SU-DHL-6 (cell line): ENCODE data around the gene SOX30.

Source experiments
- H2AFZ ChIP-seq: fragments of 200-600 bp; sonication (generic); 2 replicates; pipeline ENCODE4 v1.6.1; 2014; ENCODE audit warnings: low read depth, mild to moderate bottlenecking, moderate library complexity, mixed read lengths, antibody characterized with exemption, low read length; ENCODE audit not compliant: severe bottlenecking
- H3F3A ChIP-seq: fragments of 200-600 bp; shearing (Covaris generic); 2 replicates; pipeline ENCODE4 v1.6.0; 2016; ENCODE audit warnings: antibody characterized with exemption, mild to moderate bottlenecking; ENCODE audit not compliant: insufficient read depth
- H3K27ac ChIP-seq: fragments of 200-600 bp; sonication (generic); 2 replicates; pipeline ENCODE4 v1.5.1; 2016; ENCODE audit warnings: low read depth, mild to moderate bottlenecking, low read length, moderate library complexity, mixed read lengths
- H3K27me3 ChIP-seq: fragments of 200-600 bp; sonication (generic), shearing (Covaris generic); 2 replicates; pipeline ENCODE4 v1.6.0; 2014; ENCODE audit warnings: mild to moderate bottlenecking, low read length
- H3K36me3 ChIP-seq: fragments of 200-600 bp; sonication (generic); 2 replicates; pipeline ENCODE4 v1.6.1; 2014; ENCODE audit warnings: mild to moderate bottlenecking, low read length, mixed read lengths
- H3K4me2 ChIP-seq: fragments of 300-600, 200-600 bp; shearing (Covaris generic), sonication (generic); 2 replicates; pipeline ENCODE4 v1.6.0; 2014; ENCODE audit warnings: low read length, low read depth, mild to moderate bottlenecking; ENCODE audit not compliant: poor library complexity, severe bottlenecking
- H3K4me3 ChIP-seq: fragments of 200-600 bp; sonication (generic); 2 replicates; pipeline ENCODE4 v1.5.1; 2014; ENCODE audit warnings: antibody characterized with exemption, low read length, mild to moderate bottlenecking, mixed read lengths; ENCODE audit not compliant: insufficient read depth, poor library complexity, severe bottlenecking
- H3K79me2 ChIP-seq: fragments of 200-600 bp; sonication (generic); 2 replicates; pipeline ENCODE4 v1.6.1; 2014; ENCODE audit warnings: mild to moderate bottlenecking, low read length, moderate library complexity; ENCODE audit not compliant: insufficient read depth
- H3K9ac ChIP-seq: fragments of 200-600 bp; sonication (generic); 2 replicates; pipeline ENCODE4 v1.7.0; 2014; ENCODE audit warnings: mild to moderate bottlenecking, low read length
- H3K9me2 ChIP-seq: fragments of 200-600 bp; sonication (generic); replicated peaks from 2 replicates; pipeline ENCODE4 v1.6.1; 2014; ENCODE audit warnings: low read length; ENCODE audit not compliant: insufficient read depth
- H3K9me3 ChIP-seq: fragments of 200-600 bp; sonication (generic); 2 replicates; pipeline ENCODE4 v1.6.1; 2014; ENCODE audit warnings: low read length, mixed read lengths; ENCODE audit not compliant: insufficient read depth
- H4K20me1 ChIP-seq: fragments of 200-600 bp; sonication (generic); 2 replicates; pipeline ENCODE4 v1.6.1; 2014; ENCODE audit warnings: low read depth, mild to moderate bottlenecking, antibody characterized with exemption, low read length, moderate library complexity, mixed read lengths
- CTCF ChIP-seq: fragments of 200-600 bp; sonication (generic); IDR thresholded peaks from one replicate; pipeline ENCODE4 v1.5.1; 2017; ENCODE audit warnings: antibody characterized with exemption, mild to moderate bottlenecking, low read length, moderate library complexity; ENCODE audit not compliant: insufficient read depth, poor library complexity, severe bottlenecking
- EZH2phosphoT487 ChIP-seq: fragments of 200-600 bp; sonication (generic), shearing (Covaris generic); conservative IDR thresholded peaks from 2 replicates; pipeline ENCODE4 v1.6.1; 2018; ENCODE audit warnings: mild to moderate bottlenecking, antibody characterized with exemption, low read length, moderate library complexity, mixed read lengths

SOX30 gene

GRCh38 chr5:157612581-157612980 is 39.7 kb downstream of the SOX30 start:
- H3K27me3 ChIP-seq, result no peaks in the 10 kb centered on the region
- H3F3A ChIP-seq, result no peaks in the 10 kb centered on the region
- H3K4me3 ChIP-seq, result no peak overlapping the region
- no peak overlapping the region for H3K9ac ChIP-seq
- H3K79me2 ChIP-seq, result no peaks in the 10 kb centered on the region
- no peaks in the 10 kb centered on the region for H3K9me2 ChIP-seq
- no peak overlapping the region for H2AFZ ChIP-seq
- no peaks in the 10 kb centered on the region for H3K36me3 ChIP-seq
- TF ChIP-seq EZH2phosphoT487 (no peak), CTCF (no peak)
- H3K27ac ChIP-seq, result no peak overlapping the region
- no peaks in the 10 kb centered on the region for H4K20me1 ChIP-seq
- H3K9me3 ChIP-seq, result no peaks in the 10 kb centered on the region
- no peak overlapping the region for H3K4me2 ChIP-seq

- Histone ChIP-seq H3K79me2 (no peaks in the 10 kb centered on the region), H3F3A (no peaks in the 10 kb centered on the region), H3K27me3 (no peaks in the 10 kb centered on the region), H3K9me3 (no peaks in the 10 kb centered on the region), H2AFZ (no peak overlapping the region), H3K4me3 (no peak overlapping the region), H4K20me1 (no peaks in the 10 kb centered on the region), H3K27ac (no peak overlapping the region), H3K4me2 (no peak overlapping the region), H3K9ac (no peak overlapping the region), H3K36me3 (no peaks in the 10 kb centered on the region), H3K9me2 (no peaks in the 10 kb centered on the region)
- TF ChIP-seq EZH2phosphoT487 (no peak), CTCF (no peak)
Observed at GRCh38 chr5:157611571-157612476, 40.4 kb downstream of the SOX30 start.

GRCh38 chr5:157610990-157611389 is 41.2 kb downstream of the SOX30 start:
- no peak overlapping the region for H3K4me2 ChIP-seq
- H3K9me2 ChIP-seq, result no peaks in the 10 kb centered on the region
- H3F3A ChIP-seq, result no peaks in the 10 kb centered on the region
- H3K27ac ChIP-seq, result no peak overlapping the region
- no peaks in the 10 kb centered on the region for H3K36me3 ChIP-seq
- H3K9me3 ChIP-seq, result no peaks in the 10 kb centered on the region
- no peak for TF ChIP-seq CTCF
- no peaks in the 10 kb centered on the region for H3K79me2 ChIP-seq
- no peaks in the 10 kb centered on the region for H3K27me3 ChIP-seq
- no peaks in the 10 kb centered on the region for H4K20me1 ChIP-seq
- no peak overlapping the region for H2AFZ ChIP-seq
- H3K4me3 ChIP-seq, result no peak overlapping the region
- H3K9ac ChIP-seq, result no peak overlapping the region
